ENCODE data around the gene ACP2. TPM values are rescaled to one million over a fixed set of nuclear protein-coding genes. Genes with fewer than 3 reads are reported as not detected.

The ACP2 gene
- total and polyA plus RNA-seq, 2 donors (not counting 1 experiment from before 2014, with no cell fraction given): 16.3 to 29.5 TPM

DNA sequence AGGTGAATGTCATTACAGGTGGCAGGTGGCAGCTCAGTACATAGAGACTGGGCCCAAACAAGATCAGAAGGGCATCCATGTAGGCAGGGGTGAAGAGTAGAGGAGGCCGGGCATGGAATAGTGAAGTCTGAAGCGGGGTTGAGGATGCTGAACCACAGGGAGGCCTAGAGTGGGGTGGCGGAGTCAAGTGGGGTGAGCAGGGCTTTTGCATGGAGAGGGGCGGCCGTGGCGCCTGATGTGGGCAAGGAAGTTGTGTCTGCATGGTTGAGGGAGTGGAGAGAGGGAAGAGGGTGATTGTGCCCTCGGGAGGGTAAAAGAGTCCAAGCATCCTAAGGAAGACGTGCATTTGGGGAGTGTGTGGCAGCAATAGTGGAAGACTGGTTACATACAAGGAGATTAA is 19.5 kb downstream of the ACP2 start:
- no peak overlapping the region for H3K27ac Mint-ChIP-seq

More for the DNA sequence above, 19.5 kb downstream of the ACP2 start:
- H3K4me1 ChIP-seq (ENCODE audit: control insufficient read depth in 2 of 2, insufficient read depth in 2 of 2, low read length in 2 of 2): no peaks in the 10 kb centered on the region
- no peak overlapping the region for H2AFZ ChIP-seq (ENCODE audit: insufficient read depth, low read depth, low read length, poor library complexity, severe bottlenecking)
- Mint-ChIP-seq H3K4me3 (no peak overlapping the region), H3K4me1 (peaks cover 2% of the 10 kb centered on the region), H3K9me3 (ENCODE audit: insufficient read depth) (no peaks in the 10 kb centered on the region), H3K27me3 (no peaks in the 10 kb centered on the region)
- no peaks in the 10 kb centered on the region for H3K9me3 ChIP-seq (ENCODE audit: control extremely low read depth in 1 of 3, control insufficient read depth in 2 of 3, insufficient read depth in 1 of 3, low read length in 2 of 3)
- H4K20me1 ChIP-seq (ENCODE audit: control insufficient read depth, insufficient read depth, low read length, poor library complexity, severe bottlenecking): no peaks in the 10 kb centered on the region
- ChIA-PET POLR2A (interaction anchor here (0.7 kb wide), 1 partner anchor 13 kb away, joined by 7 read pairs; no protein-coding TSS in a partner anchor), CTCF (interaction anchor here (1.3 kb wide), 1 partner anchor 63 kb away, joined by 3 read pairs; no protein-coding TSS in a partner anchor)
- intact Hi-C loops (cut with micrococcal nuclease): no loop called here
- peaks cover 4% of the 10 kb centered on the region for H3K79me2 ChIP-seq (ENCODE audit: control insufficient read depth, insufficient read depth, low read length)
- no peaks in the 10 kb centered on the region for H3K27me3 ChIP-seq (replicated peaks in 1 of 4; ENCODE audit: control extremely low read depth in 1 of 4, control insufficient read depth in 3 of 4, insufficient read depth in 4 of 4, low read length in 3 of 4)
- no peak overlapping the region for H3K4me2 ChIP-seq (replicated peaks; ENCODE audit: low read depth, low read length, poor library complexity, severe bottlenecking)
- no peak for TF ChIP-seq EZH2 (IDR thresholded peaks at IDR 0.05; ENCODE audit: borderline replicate concordance, insufficient read depth, low read depth, low read length, poor library complexity, severe bottlenecking)
- TF ChIP-seq, protein P1, sequence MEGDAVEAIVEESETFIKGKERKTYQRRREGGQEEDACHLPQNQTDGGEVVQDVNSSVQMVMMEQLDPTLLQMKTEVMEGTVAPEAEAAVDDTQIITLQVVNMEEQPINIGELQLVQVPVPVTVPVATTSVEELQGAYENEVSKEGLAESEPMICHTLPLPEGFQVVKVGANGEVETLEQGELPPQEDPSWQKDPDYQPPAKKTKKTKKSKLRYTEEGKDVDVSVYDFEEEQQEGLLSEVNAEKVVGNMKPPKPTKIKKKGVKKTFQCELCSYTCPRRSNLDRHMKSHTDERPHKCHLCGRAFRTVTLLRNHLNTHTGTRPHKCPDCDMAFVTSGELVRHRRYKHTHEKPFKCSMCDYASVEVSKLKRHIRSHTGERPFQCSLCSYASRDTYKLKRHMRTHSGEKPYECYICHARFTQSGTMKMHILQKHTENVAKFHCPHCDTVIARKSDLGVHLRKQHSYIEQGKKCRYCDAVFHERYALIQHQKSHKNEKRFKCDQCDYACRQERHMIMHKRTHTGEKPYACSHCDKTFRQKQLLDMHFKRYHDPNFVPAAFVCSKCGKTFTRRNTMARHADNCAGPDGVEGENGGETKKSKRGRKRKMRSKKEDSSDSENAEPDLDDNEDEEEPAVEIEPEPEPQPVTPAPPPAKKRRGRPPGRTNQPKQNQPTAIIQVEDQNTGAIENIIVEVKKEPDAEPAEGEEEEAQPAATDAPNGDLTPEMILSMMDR (IDR thresholded peaks at IDR 0.05): no peak
- DNase-seq: no peak
- H3K9ac ChIP-seq (ENCODE audit: low read length): no peak overlapping the region
- ATAC-seq (ENCODE audit: low read depth): no peak
- no peak overlapping the region for H3K27ac ChIP-seq (ENCODE audit: low read length in 2 of 2)
- 95% methylated on average over 7 of the region's 8 CpGs for WGBS (ENCODE audit: insufficient coverage)
- peaks cover 0 to 8% of the 10 kb centered on the region in 2 experiments for H3K36me3 ChIP-seq (replicated peaks in 1 of 2; ENCODE audit: control extremely low read depth in 1 of 2, control insufficient read depth in 1 of 2, extremely low read depth in 1 of 2, insufficient read depth in 2 of 2, low read length in 1 of 2)
- no peak overlapping the region for H3K4me3 ChIP-seq (ENCODE audit: control extremely low read depth in 1 of 5, extremely low read depth in 1 of 5, insufficient read depth in 1 of 5, low read depth in 2 of 5, low read length in 4 of 5)

Data from B cell (primary cell).